Measurements from ENCODE around the gene SLU7.

Gene SLU7

DNA sequence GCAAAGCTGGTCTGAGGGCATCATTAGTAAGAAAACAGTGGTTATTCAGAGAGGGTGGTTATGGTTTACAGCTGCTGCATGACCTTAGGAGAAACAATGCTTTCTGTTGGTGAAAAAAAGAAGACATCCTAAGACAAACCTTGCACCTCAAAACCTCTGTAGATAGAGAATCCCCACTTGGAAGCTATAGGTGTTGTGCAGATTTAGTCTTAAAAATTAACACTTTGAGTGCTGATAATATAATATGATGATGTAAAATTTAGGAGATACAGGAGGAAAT is 1.4 kb upstream of the SLU7 start:
- H3K9me3 ChIP-seq (ENCODE audit: control insufficient read depth in 2 of 2, low read length in 2 of 2) = no peaks in the 10 kb centered on the region
- H3K36me3 ChIP-seq (ENCODE audit: control insufficient read depth in 2 of 2, insufficient read depth in 2 of 2, low read length in 2 of 2) = no peaks in the 10 kb centered on the region
- H3K9ac ChIP-seq (ENCODE audit: low read depth in 1 of 2, low read length in 2 of 2) = no peak overlapping the region
- no peak overlapping the region for H3K4me3 ChIP-seq (ENCODE audit: low read length in 2 of 2)
- peak overlapping the region in 1 of 2 donors; percentile 90 for H3K27ac ChIP-seq (ENCODE audit: low read depth in 2 of 2, low read length in 2 of 2)
- peaks cover 8 to 10% of the 10 kb centered on the region in 2 donors for H3K4me1 ChIP-seq (ENCODE audit: control insufficient read depth in 2 of 2, insufficient read depth in 2 of 2, low read length in 2 of 2)
- H3K27me3 ChIP-seq (ENCODE audit: control insufficient read depth in 2 of 2, insufficient read depth in 2 of 2, low read length in 2 of 2) = no peaks in the 10 kb centered on the region

DNA sequence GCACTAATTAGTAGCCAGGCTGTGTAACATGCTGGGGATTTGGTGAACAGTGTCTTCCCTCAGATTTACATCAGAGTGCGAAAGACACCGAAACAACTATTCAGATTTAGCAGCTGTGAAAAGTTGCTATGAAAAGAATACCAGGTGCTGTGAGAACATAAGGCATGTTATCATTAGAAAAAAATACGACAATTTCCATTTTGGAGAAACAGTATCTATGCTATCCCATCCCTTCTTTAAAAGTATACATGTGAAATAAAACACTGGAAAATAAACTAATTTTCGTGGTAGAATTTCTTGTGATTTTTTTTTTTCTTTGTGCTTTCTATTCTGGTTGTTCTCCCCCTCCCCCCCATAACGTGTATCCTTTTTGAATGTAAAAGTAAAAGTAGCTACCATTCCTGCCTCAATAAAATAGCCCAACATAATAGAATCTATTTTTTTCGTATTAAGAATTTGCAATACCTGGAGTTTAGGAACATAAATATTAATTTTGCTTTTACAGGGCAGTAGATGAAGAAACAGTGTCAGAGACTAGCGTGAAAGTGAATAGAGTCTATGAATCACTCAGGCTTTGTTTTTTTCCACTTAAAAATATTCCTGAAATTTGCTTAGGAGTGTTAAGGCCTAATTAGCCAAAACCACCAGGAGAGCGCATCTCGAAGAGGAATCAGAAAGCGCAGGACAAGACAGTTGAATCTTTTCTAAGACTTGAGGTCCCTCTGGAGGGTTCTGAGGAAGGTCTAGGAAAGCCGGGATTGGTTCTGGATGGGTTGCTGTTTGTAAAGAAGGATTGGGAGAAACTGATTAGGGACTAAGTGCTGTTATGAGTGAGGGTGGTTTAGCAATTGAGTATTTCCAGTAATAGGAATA is 813 bp upstream of the SLU7 start:
- Histone ChIP-seq H3K9ac (ENCODE audit: low read depth in 1 of 2, low read length in 2 of 2) (peak overlapping the region; percentile 93 to 97), H3K4me3 (ENCODE audit: low read length in 2 of 2) (peak overlapping the region; percentile 74 to 96), H3K36me3 (ENCODE audit: control insufficient read depth in 2 of 2, insufficient read depth in 2 of 2, low read length in 2 of 2) (peaks cover 4 to 5% of the 10 kb centered on the region in 2 donors), H3K4me1 (ENCODE audit: control insufficient read depth in 2 of 2, insufficient read depth in 2 of 2, low read length in 2 of 2) (peaks cover 8 to 10% of the 10 kb centered on the region in 2 donors), H3K27me3 (ENCODE audit: control insufficient read depth in 2 of 2, insufficient read depth in 2 of 2, low read length in 2 of 2) (no peaks in the 10 kb centered on the region), H3K27ac (ENCODE audit: low read depth in 2 of 2, low read length in 2 of 2) (peak overlapping the region; percentile 89 to 90), H3K9me3 (ENCODE audit: control insufficient read depth in 2 of 2, low read length in 2 of 2) (no peaks in the 10 kb centered on the region)

DNA sequence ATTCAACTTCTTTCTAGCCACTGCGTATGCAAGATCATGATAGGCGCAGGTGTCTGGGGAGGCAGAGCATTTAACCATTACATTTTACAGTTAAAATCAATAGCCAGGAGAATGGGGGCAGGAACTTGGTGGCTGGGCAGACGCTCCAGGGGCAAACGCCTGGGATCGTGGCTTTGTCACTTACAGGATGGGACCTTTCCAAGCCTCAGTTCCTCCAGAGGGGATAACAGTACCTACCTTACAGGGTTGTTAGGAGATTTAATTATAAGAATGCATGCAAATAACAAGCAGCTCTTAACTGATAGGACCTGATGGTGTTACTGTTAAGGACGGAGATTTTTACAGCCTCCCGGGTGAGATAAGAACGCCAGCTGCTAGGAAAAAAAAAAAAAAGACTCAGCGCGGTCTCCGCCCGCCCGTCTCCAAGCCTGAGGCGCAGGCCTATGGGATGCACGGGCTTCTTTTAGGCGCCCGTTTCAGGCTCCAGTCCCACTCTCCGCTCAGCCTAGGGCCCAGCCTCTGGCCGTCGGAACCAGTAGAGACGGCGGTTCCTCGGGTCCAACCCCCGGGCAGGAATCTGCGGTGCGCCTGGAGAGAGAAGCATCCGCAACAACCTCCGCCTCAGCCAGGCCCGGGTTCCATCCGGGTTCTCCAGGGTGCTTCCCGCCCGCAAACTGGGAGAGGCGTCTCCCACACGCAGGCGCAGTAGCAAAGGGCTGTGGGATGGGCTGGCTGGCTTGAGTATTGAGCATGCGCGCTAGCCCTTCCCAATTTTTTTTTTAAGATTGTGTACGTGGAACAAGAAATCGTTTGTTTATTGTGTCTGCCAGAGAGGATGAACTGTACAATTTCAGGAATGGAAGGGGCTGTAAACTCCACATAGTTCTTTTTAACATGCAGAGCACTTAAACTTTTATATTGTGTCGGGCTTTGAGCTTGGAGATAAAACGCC is 19.2 kb downstream of the SLU7 start, which contains the start of gene FAM200C:
Gene FAM200C (minus strand): TSS at position 653 of the 952 bp plus-strand sequence. CDS start 4,564 bp downstream, outside the sequence.
- Histone ChIP-seq H3K9me3 (ENCODE audit: control insufficient read depth in 2 of 2, low read length in 2 of 2) (no peaks in the 10 kb centered on the region), H3K36me3 (ENCODE audit: control insufficient read depth in 2 of 2, insufficient read depth in 2 of 2, low read length in 2 of 2) (peaks cover 23 to 24% of the 10 kb centered on the region in 2 donors), H3K4me1 (ENCODE audit: control insufficient read depth in 2 of 2, insufficient read depth in 2 of 2, low read length in 2 of 2) (peaks cover 3 to 13% of the 10 kb centered on the region in 2 donors), H3K4me3 (ENCODE audit: low read length in 2 of 2) (peak within 1 kb of the TSS; percentile 76 to 86), H3K9ac (ENCODE audit: low read depth in 1 of 2, low read length in 2 of 2) (peak within 1 kb of the TSS; percentile 79 to 86), H3K27ac (ENCODE audit: low read depth in 2 of 2, low read length in 2 of 2) (peak within 1 kb of the TSS; percentile 89), H3K27me3 (ENCODE audit: control insufficient read depth in 2 of 2, insufficient read depth in 2 of 2, low read length in 2 of 2) (no peaks in the 10 kb centered on the region)

DNA sequence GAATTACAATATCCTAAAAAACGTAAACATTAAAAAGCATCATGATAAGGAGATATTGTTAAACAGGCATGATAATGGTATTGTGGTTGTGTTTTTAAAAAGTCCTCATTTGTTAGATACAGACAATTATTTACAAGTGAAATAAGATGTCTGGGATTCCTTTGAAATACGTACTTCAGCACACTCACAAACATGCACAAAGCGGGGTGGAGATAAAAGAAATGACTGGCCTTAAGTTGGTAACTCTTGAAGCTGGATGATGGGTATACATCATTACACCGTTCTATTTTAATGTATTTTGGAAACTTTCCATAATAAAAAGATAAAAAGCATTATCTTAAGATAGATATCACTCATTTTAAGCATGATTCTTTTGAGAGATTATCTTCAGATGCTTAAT is 20.1 kb downstream of the SLU7 start:
- H3K9ac ChIP-seq (ENCODE audit: low read depth in 1 of 2, low read length in 2 of 2) = peak overlapping the region; percentile 79 to 86
- no peaks in the 10 kb centered on the region for H3K9me3 ChIP-seq (ENCODE audit: control insufficient read depth in 2 of 2, low read length in 2 of 2)
- peaks cover 3 to 13% of the 10 kb centered on the region in 2 donors for H3K4me1 ChIP-seq (ENCODE audit: control insufficient read depth in 2 of 2, insufficient read depth in 2 of 2, low read length in 2 of 2)
- peak overlapping the region; percentile 76 to 86 for H3K4me3 ChIP-seq (ENCODE audit: low read length in 2 of 2)
- H3K36me3 ChIP-seq (ENCODE audit: control insufficient read depth in 2 of 2, insufficient read depth in 2 of 2, low read length in 2 of 2) = peaks cover 14 to 15% of the 10 kb centered on the region in 2 donors
- H3K27me3 ChIP-seq (ENCODE audit: control insufficient read depth in 2 of 2, insufficient read depth in 2 of 2, low read length in 2 of 2) = no peaks in the 10 kb centered on the region
- no peak overlapping the region for H3K27ac ChIP-seq (ENCODE audit: low read depth in 2 of 2, low read length in 2 of 2)

DNA sequence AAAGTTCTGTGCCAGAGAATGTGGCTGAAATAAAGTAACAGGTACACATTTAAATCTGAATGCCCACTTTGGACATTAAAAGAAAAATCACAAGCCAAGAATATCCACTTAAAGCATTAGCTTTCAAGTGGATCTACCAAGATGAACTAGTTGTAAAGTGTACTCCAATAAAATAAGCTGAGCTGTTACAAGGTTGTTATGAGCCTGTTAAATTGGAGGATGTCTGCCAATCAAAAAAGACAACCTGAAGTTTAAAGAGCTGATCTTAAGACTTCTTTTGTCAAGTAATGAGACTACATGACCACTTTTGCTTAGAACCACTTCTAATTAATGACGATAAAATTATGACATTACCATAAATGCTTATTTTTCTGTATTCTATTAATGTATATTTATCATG is 21.4 kb downstream of the SLU7 start:
- peaks cover 5 to 6% of the 10 kb centered on the region in 2 donors for H3K36me3 ChIP-seq (ENCODE audit: control insufficient read depth in 2 of 2, insufficient read depth in 2 of 2, low read length in 2 of 2)
- no peak overlapping the region for H3K4me3 ChIP-seq (ENCODE audit: low read length in 2 of 2)
- no peaks in the 10 kb centered on the region for H3K27me3 ChIP-seq (ENCODE audit: control insufficient read depth in 2 of 2, insufficient read depth in 2 of 2, low read length in 2 of 2)
- no peak overlapping the region for H3K27ac ChIP-seq (ENCODE audit: low read depth in 2 of 2, low read length in 2 of 2)
- no peaks in the 10 kb centered on the region for H3K9me3 ChIP-seq (ENCODE audit: control insufficient read depth in 2 of 2, low read length in 2 of 2)
- H3K4me1 ChIP-seq (ENCODE audit: control insufficient read depth in 2 of 2, insufficient read depth in 2 of 2, low read length in 2 of 2) = peaks cover 3 to 13% of the 10 kb centered on the region in 2 donors
- no peak overlapping the region for H3K9ac ChIP-seq (ENCODE audit: low read depth in 1 of 2, low read length in 2 of 2)

DNA sequence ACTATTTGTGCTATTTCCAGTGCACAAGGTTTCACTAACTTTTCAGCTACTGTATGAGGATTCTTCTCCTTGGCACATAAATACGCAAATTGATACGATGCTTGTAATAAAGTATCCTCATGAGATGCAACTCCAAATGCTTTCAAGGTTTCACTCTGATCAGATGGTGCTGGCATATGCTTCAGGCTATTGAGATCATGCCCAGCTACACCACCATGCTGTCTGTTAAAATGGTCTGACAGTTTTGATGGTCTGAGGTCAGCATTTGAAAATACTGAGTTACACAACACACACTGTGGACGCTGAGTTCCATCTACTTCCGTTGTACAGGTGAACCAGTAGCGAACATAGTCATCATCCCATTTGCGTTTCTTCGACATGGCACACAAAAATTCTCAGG is 23.8 kb downstream of the SLU7 start:
- Histone ChIP-seq H3K4me3 (ENCODE audit: low read length in 2 of 2) (no peak overlapping the region), H3K4me1 (ENCODE audit: control insufficient read depth in 2 of 2, insufficient read depth in 2 of 2, low read length in 2 of 2) (peaks cover 3 to 7% of the 10 kb centered on the region in 2 donors), H3K9me3 (ENCODE audit: control insufficient read depth in 2 of 2, low read length in 2 of 2) (no peaks in the 10 kb centered on the region), H3K36me3 (ENCODE audit: control insufficient read depth in 2 of 2, insufficient read depth in 2 of 2, low read length in 2 of 2) (no peaks in the 10 kb centered on the region), H3K27me3 (ENCODE audit: control insufficient read depth in 2 of 2, insufficient read depth in 2 of 2, low read length in 2 of 2) (no peaks in the 10 kb centered on the region), H3K9ac (ENCODE audit: low read depth in 1 of 2, low read length in 2 of 2) (no peak overlapping the region), H3K27ac (ENCODE audit: low read depth in 2 of 2, low read length in 2 of 2) (no peak overlapping the region)

DNA sequence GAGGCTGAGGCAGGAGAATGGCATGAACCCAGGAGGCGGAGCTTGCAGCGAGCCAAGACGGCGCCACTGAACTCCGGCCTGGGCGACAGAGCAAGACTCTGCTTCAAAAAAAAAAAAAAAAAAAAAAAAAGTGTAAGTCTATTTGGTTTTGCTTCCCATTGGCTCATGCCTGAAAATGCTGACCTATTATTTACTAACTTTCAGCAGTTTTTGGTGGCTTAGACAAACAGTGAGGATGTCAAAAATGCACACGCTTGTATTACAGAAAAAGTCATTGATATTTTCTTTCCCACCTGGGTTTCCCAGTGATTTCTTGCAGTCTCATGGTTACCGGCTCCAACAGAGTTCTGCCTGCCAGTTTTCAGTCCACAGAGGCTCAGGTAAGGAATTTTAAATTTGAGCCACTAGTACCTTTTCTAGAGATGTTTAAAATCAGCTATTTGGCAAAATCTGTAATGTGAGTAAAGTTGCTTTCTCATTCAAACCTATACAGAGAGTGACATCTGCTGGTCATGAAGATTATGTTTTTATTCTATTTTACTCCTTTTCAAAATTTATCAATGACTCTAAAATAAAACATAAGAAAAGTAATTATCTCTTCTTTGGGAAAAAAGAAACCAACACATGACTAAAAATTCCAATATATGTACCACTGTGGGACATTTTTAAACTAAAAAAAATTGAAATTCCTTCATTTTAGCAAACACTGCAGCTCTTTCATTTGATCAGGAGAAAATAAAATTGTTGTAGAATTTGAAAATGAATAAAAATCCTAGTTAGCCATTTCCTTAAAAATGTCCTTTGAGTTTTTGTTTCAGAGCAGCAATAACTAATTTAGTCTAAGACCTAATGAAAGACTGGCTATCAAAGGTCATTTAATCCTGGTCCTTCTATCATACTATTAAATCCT is 27.8 kb downstream of the SLU7 start:
- H3K4me1 ChIP-seq (ENCODE audit: control insufficient read depth in 2 of 2, insufficient read depth in 2 of 2, low read length in 2 of 2) = no peaks in the 10 kb centered on the region
- no peak overlapping the region for H3K4me3 ChIP-seq (ENCODE audit: low read length in 2 of 2)

DNA sequence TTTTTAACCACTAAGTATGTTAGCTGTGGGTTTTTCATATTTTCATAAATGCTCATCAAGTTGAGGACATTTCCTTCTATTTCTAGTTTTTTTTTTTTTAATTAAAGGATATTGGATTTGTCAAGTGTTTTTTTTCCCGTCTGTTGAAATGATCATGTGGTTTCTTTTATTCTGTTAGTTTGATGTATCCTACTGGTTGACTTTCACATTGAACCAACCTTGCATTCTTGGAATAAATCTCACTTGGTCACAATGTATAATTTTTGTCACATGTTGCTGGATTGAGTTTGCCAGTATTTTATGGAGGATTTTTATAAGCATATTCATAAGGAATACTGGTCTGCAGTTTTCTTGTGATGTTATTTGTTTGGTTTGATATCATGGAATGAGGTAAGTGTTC is 31.4 kb downstream of the SLU7 start:
- H3K27ac ChIP-seq (ENCODE audit: low read depth in 2 of 2, low read length in 2 of 2) = no peak overlapping the region

More for the DNA sequence above, 27.8 kb downstream of the SLU7 start:
- H3K27me3 ChIP-seq (ENCODE audit: control insufficient read depth in 2 of 2, insufficient read depth in 2 of 2, low read length in 2 of 2) = no peaks in the 10 kb centered on the region
- H3K36me3 ChIP-seq (ENCODE audit: control insufficient read depth in 2 of 2, insufficient read depth in 2 of 2, low read length in 2 of 2) = no peaks in the 10 kb centered on the region
- no peak overlapping the region for H3K9ac ChIP-seq (ENCODE audit: low read depth in 1 of 2, low read length in 2 of 2)
- no peak overlapping the region for H3K27ac ChIP-seq (ENCODE audit: low read depth in 2 of 2, low read length in 2 of 2)
- no peaks in the 10 kb centered on the region for H3K9me3 ChIP-seq (ENCODE audit: control insufficient read depth in 2 of 2, low read length in 2 of 2)

DNA sequence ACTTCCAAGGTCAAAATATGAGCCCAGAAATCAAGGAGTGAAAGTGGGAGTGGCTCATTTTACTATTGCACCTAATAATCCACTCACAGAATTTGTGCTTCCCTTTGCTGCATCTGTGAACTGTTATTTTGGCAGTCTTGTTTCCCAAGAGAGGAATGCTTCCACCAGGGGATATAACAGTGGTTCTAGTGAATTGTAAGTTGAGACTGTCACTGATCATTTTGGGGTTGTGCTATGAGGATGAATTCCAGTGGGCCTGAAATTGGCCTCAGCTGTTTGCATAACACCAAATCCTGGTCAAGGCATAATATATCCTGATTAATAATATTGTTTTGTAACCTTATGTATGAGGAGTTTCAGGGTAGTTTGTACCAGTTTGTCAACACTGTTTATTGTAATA is 33.4 kb downstream of the SLU7 start:
- H3K36me3 ChIP-seq (ENCODE audit: control insufficient read depth in 2 of 2, insufficient read depth in 2 of 2, low read length in 2 of 2) = no peaks in the 10 kb centered on the region
- H3K4me1 ChIP-seq (ENCODE audit: control insufficient read depth in 2 of 2, insufficient read depth in 2 of 2, low read length in 2 of 2) = no peaks in the 10 kb centered on the region
- H3K27ac ChIP-seq (ENCODE audit: low read depth in 2 of 2, low read length in 2 of 2) = no peak overlapping the region
- no peaks in the 10 kb centered on the region for H3K9me3 ChIP-seq (ENCODE audit: control insufficient read depth in 2 of 2, low read length in 2 of 2)
- H3K4me3 ChIP-seq (ENCODE audit: low read length in 2 of 2) = no peak overlapping the region
- no peak overlapping the region for H3K9ac ChIP-seq (ENCODE audit: low read depth in 1 of 2, low read length in 2 of 2)
- H3K27me3 ChIP-seq (ENCODE audit: control insufficient read depth in 2 of 2, insufficient read depth in 2 of 2, low read length in 2 of 2) = no peaks in the 10 kb centered on the region

More for the DNA sequence above, 31.4 kb downstream of the SLU7 start:
- no peaks in the 10 kb centered on the region for H3K27me3 ChIP-seq (ENCODE audit: control insufficient read depth in 2 of 2, insufficient read depth in 2 of 2, low read length in 2 of 2)
- no peaks in the 10 kb centered on the region for H3K36me3 ChIP-seq (ENCODE audit: control insufficient read depth in 2 of 2, insufficient read depth in 2 of 2, low read length in 2 of 2)
- H3K4me1 ChIP-seq (ENCODE audit: control insufficient read depth in 2 of 2, insufficient read depth in 2 of 2, low read length in 2 of 2) = no peaks in the 10 kb centered on the region
- H3K9ac ChIP-seq (ENCODE audit: low read depth in 1 of 2, low read length in 2 of 2) = no peak overlapping the region
- H3K9me3 ChIP-seq (ENCODE audit: control insufficient read depth in 2 of 2, low read length in 2 of 2) = no peaks in the 10 kb centered on the region
- no peak overlapping the region for H3K4me3 ChIP-seq (ENCODE audit: low read length in 2 of 2)
